HG03457 (cell line): Measurements from ENCODE around the gene NCKAP5L.
A peak's percentile ranks its signal among the peaks of the same experiment; 100 is the strongest.

Source experiments
- ATAC-seq: cut with Tn5 transposase; IDR thresholded peaks from one replicate; pipeline ENCODE4 v1.9.1; 2021; ENCODE audit warnings: moderate number of reproducible peaks; ENCODE audit not compliant: unreplicated experiment

NCKAP5L gene

GRCh38 chr12:49744363-49744885 is 83.8 kb downstream of the NCKAP5L start:
- no peak for ATAC-seq

- peak; percentile 50 for ATAC-seq
These were observed 86.2 kb downstream of the NCKAP5L start for GRCh38 chr12:49741882-49742620.
